Raji (cell line): ENCODE results near the gene ATG13.

Experiments
- POLR2A ChIP-seq: IDR thresholded peaks from 2 replicates; pipeline ENCODE4 v1.6.1; 2011; ENCODE audit warnings: low read depth, low read length, control low read depth; ENCODE audit not compliant: insufficient read depth

The ATG13 gene

GRCh38 chr11:46675949-46676348 is 58.6 kb downstream of the ATG13 start:
- no peak for TF ChIP-seq POLR2A

GRCh38 chr11:46676436-46677158 is 59.2 kb downstream of the ATG13 start:
- no peak for TF ChIP-seq POLR2A

- TF ChIP-seq POLR2A, result no peak
These were observed 59.8 kb downstream of the ATG13 start for GRCh38 chr11:46677169-46677568.

- no peak for TF ChIP-seq POLR2A
These were observed 60.8 kb downstream of the ATG13 start for GRCh38 chr11:46677991-46678740.

GRCh38 chr11:46678741-46679130 is 61.4 kb downstream of the ATG13 start:
- no peak for TF ChIP-seq POLR2A

GRCh38 chr11:46679241-46680163 is 62.1 kb downstream of the ATG13 start:
- TF ChIP-seq POLR2A, result no peak

GRCh38 chr11:46680164-46680760 is 62.9 kb downstream of the ATG13 start:
- no peak for TF ChIP-seq POLR2A

- no peak for TF ChIP-seq POLR2A
These were observed 63.5 kb downstream of the ATG13 start for GRCh38 chr11:46680815-46681214.

GRCh38 chr11:46681814-46682213 is 64.5 kb downstream of the ATG13 start:
- no peak for TF ChIP-seq POLR2A

- no peak for TF ChIP-seq POLR2A
These were observed 65.7 kb downstream of the ATG13 start for GRCh38 chr11:46682773-46683752.

GRCh38 chr11:46684367-46684766 is 67.0 kb downstream of the ATG13 start:
- no peak for TF ChIP-seq POLR2A

GRCh38 chr11:46686886-46687795 is 69.8 kb downstream of the ATG13 start:
- no peak for TF ChIP-seq POLR2A

- TF ChIP-seq POLR2A, result no peak
These were observed 73.3 kb downstream of the ATG13 start for GRCh38 chr11:46690702-46691101.

GRCh38 chr11:46692450-46692849 is 75.1 kb downstream of the ATG13 start:
- no peak for TF ChIP-seq POLR2A
